ENCODE data around the gene CLGN. TPM values are rescaled to one million over a fixed set of nuclear protein-coding genes. Genes with fewer than 3 reads are reported as not detected.
A peak's percentile ranks its signal among the peaks of the same experiment; 100 is the strongest.
"Not testable (repeated sequence)": the region's sequence is repeated elsewhere in the genome, so short reads cannot be mapped to it uniquely, and the experiment has no call there.

The CLGN gene
- polyA plus RNA-seq, 1 experiment, result 2.7 TPM

DNA sequence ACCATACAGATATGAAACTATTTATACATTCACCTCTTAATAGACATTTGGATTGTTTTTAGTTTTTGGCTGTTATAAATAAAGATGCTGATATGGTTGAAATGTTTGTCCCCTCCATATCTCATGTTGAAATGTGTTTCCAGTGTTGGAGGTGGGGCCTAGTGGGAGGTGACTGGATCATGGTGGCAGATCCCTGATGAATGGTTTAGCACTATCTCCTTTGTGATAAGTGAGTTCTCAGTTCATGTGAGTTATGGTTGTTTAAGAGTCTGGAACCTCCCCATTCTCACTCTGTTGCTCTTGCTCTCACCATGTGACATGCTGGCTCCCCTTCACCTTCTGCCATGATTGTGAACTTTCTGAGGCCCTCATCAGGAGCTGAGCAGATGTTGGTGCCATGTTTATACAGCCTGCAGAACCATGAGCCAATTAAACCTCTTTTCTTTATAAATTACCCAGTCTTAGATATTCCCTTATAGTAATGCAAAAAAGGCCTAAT lies 12.2 kb upstream of the CLGN start:
- CTCF ChIA-PET, result no interaction called here
- POLR2A ChIA-PET, result no interaction called here
- Histone ChIP-seq H3K27ac (ENCODE audit: low read depth, low read length) (no peak overlapping the region), H3K27me3 (ENCODE audit: control insufficient read depth, insufficient read depth, low read length) (peaks cover 8% of the 10 kb centered on the region), H3K9me3 (ENCODE audit: control insufficient read depth, insufficient read depth, low read length) (no peaks in the 10 kb centered on the region), H3K4me3 (ENCODE audit: low read depth, low read length) (no peak overlapping the region)
- TF ChIP-seq, protein P1, sequence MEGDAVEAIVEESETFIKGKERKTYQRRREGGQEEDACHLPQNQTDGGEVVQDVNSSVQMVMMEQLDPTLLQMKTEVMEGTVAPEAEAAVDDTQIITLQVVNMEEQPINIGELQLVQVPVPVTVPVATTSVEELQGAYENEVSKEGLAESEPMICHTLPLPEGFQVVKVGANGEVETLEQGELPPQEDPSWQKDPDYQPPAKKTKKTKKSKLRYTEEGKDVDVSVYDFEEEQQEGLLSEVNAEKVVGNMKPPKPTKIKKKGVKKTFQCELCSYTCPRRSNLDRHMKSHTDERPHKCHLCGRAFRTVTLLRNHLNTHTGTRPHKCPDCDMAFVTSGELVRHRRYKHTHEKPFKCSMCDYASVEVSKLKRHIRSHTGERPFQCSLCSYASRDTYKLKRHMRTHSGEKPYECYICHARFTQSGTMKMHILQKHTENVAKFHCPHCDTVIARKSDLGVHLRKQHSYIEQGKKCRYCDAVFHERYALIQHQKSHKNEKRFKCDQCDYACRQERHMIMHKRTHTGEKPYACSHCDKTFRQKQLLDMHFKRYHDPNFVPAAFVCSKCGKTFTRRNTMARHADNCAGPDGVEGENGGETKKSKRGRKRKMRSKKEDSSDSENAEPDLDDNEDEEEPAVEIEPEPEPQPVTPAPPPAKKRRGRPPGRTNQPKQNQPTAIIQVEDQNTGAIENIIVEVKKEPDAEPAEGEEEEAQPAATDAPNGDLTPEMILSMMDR (IDR thresholded peaks at IDR 0.05; ENCODE audit: low read depth, low read length), result no peak
- no peak for DNase-seq (ENCODE audit: low read depth, low spot score)

DNA sequence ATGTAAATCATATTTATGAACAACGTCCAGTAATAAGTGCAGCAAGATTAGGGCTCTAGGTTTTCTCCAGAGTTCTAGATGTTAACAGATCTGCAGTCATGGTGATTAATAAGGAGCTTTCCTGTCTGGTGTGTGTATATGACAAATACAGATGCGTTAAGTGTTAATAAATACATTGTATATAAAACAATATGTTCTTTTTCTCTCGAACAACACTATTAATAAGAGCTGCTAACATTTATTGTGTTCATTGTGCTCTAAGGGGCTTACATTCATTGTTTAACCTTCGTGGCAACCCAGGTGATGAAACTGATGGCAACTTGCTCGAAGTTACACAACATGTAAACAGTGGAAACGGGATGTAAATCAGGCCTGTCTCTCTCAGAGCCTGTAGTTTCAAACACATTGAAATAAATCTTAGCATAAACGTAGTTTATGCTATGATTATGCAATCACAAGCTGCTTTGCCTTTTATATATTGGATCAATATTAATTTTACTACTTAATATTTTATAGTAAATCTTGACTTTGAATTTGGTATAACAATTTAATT lies 547 bp upstream of the CLGN start:
- Histone ChIP-seq H3K27ac (ENCODE audit: low read depth, low read length) (no peak overlapping the region), H3K4me3 (ENCODE audit: low read depth, low read length) (peak overlapping the region; percentile 80), H3K27me3 (ENCODE audit: control insufficient read depth, insufficient read depth, low read length) (no peaks in the 10 kb centered on the region), H3K9me3 (ENCODE audit: control insufficient read depth, insufficient read depth, low read length) (no peaks in the 10 kb centered on the region; the same call in 1 of the 2 replicates)
- TF ChIP-seq, protein P1 (IDR thresholded peaks at IDR 0.05; ENCODE audit: low read depth, low read length), result no peak
- DNase-seq (ENCODE audit: low read depth, low spot score), result no peak
- CTCF ChIA-PET, result interaction anchor here (0.6 to 2.4 kb wide), 17 partner anchors 16 to 423 kb away, joined by 3 to 12 read pairs (median 3); partner anchors contain the start of genes ELMOD2 and SCOC
- POLR2A ChIA-PET, result no interaction called here

DNA sequence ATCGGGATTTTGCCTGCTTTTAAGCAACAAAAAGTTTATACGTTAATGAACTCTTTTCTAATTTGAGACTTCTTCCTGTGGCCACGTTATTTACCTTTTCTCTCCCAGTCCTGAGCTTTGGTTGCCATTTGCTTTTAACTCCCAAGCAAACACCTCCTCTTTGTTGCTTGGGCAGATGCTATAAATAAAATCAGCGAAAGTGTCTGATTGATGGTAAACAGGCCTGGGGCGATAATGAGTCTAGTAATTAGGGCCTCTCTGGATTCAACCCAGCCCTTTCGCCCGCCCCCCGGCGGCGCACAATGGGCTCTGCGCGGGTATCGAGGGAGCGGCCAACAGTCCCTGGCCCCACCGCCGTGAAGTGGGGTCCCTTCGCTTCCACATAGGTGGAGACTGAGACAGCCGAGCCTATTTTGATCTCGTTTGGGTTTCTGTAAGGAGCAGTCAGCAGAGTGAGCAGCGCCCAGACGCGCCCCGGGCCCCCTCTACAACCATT lies 790 bp downstream of the CLGN start:
- DNase-seq (ENCODE audit: low read depth, low spot score), result no peak
- ChIA-PET CTCF (interaction anchor here (0.6 to 2.4 kb wide), 11 partner anchors 22 to 890 kb away, joined by 3 to 12 read pairs (median 3); partner anchors contain the start of gene SCOC), POLR2A (no interaction called here)
- no peaks in the 10 kb centered on the region for H3K27me3 ChIP-seq (ENCODE audit: control insufficient read depth, insufficient read depth, low read length)
- peak overlapping the region; percentile 80 for H3K4me3 ChIP-seq (ENCODE audit: low read depth, low read length)
- H3K27ac ChIP-seq (ENCODE audit: low read depth, low read length), result no peak overlapping the region
- TF ChIP-seq, protein P1 (IDR thresholded peaks at IDR 0.05; ENCODE audit: low read depth, low read length), result no peak
- no peaks in the 10 kb centered on the region; the same call in 1 of the 2 replicates for H3K9me3 ChIP-seq (ENCODE audit: control insufficient read depth, insufficient read depth, low read length)

DNA sequence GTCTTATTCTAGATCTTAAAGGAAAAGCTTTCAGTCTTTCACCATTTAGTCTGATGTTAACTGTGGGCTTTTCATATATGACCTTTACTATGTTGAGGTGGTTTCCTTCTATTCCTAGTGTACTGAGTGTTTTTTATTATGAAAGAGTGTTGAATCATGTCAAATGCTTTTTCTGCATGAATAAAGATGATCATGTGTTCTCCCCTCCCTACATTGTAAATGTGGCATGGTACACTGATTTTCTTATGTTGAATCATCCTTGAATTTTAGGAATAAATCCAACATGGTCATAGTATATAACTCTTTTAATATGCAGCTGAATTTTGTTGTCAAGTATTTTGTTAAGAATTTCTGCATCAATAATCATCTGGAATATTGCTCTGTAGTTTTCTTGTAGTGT lies 4.3 kb downstream of the CLGN start:
- TF ChIP-seq, protein P1 (IDR thresholded peaks at IDR 0.05; ENCODE audit: low read depth, low read length), result no peak
- CTCF ChIA-PET, result no interaction called here
- H3K27ac ChIP-seq (ENCODE audit: low read depth, low read length), result no peak overlapping the region
- no peaks in the 10 kb centered on the region for H3K27me3 ChIP-seq (ENCODE audit: control insufficient read depth, insufficient read depth, low read length)
- no peak for DNase-seq (ENCODE audit: low read depth, low spot score)
- POLR2A ChIA-PET, result no interaction called here
- no peak overlapping the region for H3K4me3 ChIP-seq (ENCODE audit: low read depth, low read length)
- no peaks in the 10 kb centered on the region; the same call in 1 of the 2 replicates for H3K9me3 ChIP-seq (ENCODE audit: control insufficient read depth, insufficient read depth, low read length)

DNA sequence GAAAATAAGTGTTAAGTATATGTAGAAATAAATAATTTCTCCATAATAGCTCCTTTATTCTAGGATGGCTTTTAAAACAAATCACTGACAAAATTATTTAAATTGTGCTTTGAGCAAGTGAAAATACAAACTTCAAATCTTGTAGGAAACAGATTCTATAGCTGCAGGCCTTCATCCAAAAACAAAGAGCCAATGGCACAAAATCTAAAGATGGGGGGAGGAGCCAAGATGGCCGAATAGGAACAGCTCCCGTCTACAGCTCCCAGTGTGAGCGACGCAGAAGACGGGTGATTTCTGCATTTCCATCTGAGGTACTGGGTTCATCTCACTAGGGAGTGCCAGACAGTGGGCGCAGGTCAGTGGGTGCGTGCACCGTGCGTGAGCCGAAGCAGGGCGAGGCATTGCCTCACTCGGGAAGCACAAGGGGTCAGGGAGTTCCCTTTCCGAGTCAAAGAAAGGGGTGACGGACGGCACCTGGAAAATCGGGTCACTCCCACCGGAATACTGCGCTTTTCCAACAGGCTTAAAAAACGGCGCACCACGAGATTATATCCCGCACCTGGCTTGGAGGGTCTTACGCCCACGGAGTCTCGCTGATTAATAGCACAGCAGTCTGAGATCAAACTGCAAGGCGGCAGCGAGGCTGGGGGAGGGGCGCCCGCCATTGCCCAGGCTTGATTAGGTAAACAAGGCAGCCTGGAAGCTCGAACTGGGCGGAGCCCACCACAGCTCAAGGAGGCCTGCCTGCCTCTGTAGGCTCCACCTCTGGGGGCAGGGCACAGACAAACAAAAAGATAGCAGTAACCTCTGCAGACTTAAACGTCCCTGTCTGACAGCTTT lies 14.1 kb downstream of the CLGN start:
- H3K9me3 ChIP-seq (ENCODE audit: control insufficient read depth, insufficient read depth, low read length); H3K4me3 ChIP-seq (ENCODE audit: low read depth, low read length); H3K27me3 ChIP-seq (ENCODE audit: control insufficient read depth, insufficient read depth, low read length); DNase-seq (ENCODE audit: low read depth, low spot score); H3K27ac ChIP-seq (ENCODE audit: low read depth, low read length); POLR2A ChIA-PET: not testable (repeated sequence)
- CTCF ChIA-PET, result interaction anchor here (0.6 to 1.6 kb wide), 2 partner anchors 15 to 438 kb away, joined by 3 to 5 read pairs; no protein-coding TSS in a partner anchor
